Mesendoderm (in vitro differentiated cells): ENCODE data around the gene FAIM2.

Source experiments
- DNase-seq: peaks from one replicate; pipeline ENCODE4 v3.0.0; 2013
- H2AK5ac ChIP-seq: 2 replicates; pipeline ENCODE4 v1.6.1; 2013; ENCODE audit warnings: low read length, inconsistent platforms
- H2BK120ac ChIP-seq: 2 replicates; pipeline ENCODE4 v1.6.1; 2013; ENCODE audit warnings: low read depth, mild to moderate bottlenecking, low read length, moderate library complexity, mixed read lengths
- H2BK15ac ChIP-seq: replicated peaks from 2 replicates; pipeline ENCODE4 v1.6.1; 2013; ENCODE audit warnings: low read depth, mild to moderate bottlenecking, moderate library complexity
- H2BK5ac ChIP-seq: 2 replicates; pipeline ENCODE4 v1.6.1; 2013; ENCODE audit warnings: low read length, inconsistent platforms
- H3K18ac ChIP-seq: 2 replicates; pipeline ENCODE4 v1.6.1; 2013; ENCODE audit warnings: mild to moderate bottlenecking, low read length, mixed read lengths
- H3K23ac ChIP-seq: one replicate; pipeline ENCODE4 v1.6.1; 2013; ENCODE audit warnings: low read length
- H3K27ac ChIP-seq: 2 replicates; pipeline ENCODE4 v1.5.1; 2013; ENCODE audit warnings: low read depth, mild to moderate bottlenecking, inconsistent platforms, low read length, moderate library complexity
- H3K27me3 ChIP-seq: 2 replicates; pipeline ENCODE4 v1.6.1; 2013; ENCODE audit warnings: low read length, control low read depth, mild to moderate bottlenecking, inconsistent platforms; ENCODE audit not compliant: insufficient read depth, poor library complexity
- H3K36me3 ChIP-seq: 2 replicates; pipeline ENCODE4 v1.6.1; 2013; ENCODE audit warnings: low read length, inconsistent platforms; ENCODE audit not compliant: control insufficient read depth, insufficient read depth
- H3K4ac ChIP-seq: one replicate; pipeline ENCODE4 v1.6.1; 2013; ENCODE audit warnings: low read depth, mild to moderate bottlenecking, low read length, moderate library complexity
- H3K4me1 ChIP-seq: 2 replicates; pipeline ENCODE4 v1.6.1; 2013; ENCODE audit warnings: low read depth, low read length, inconsistent platforms; ENCODE audit not compliant: control insufficient read depth
- H3K4me2 ChIP-seq: 2 replicates; pipeline ENCODE4 v1.6.1; 2013; ENCODE audit warnings: low read length
- H3K4me3 ChIP-seq: 2 replicates; pipeline ENCODE4 v1.5.1; 2013; ENCODE audit warnings: mild to moderate bottlenecking, low read length
- H3K56ac ChIP-seq: one replicate; pipeline ENCODE4 v1.6.1; 2013; ENCODE audit warnings: low read length
- H3K79me1 ChIP-seq: 2 replicates; pipeline ENCODE4 v1.6.1; 2013; ENCODE audit warnings: low read length, inconsistent platforms
- H3K79me2 ChIP-seq: 2 replicates; pipeline ENCODE4 v1.6.1; 2013; ENCODE audit warnings: mild to moderate bottlenecking, low read length; ENCODE audit not compliant: control insufficient read depth, insufficient read depth
- H3K9ac ChIP-seq: 2 replicates; pipeline ENCODE4 v1.6.1; 2013; ENCODE audit warnings: low read length, inconsistent platforms
- H4K5ac ChIP-seq: one replicate; pipeline ENCODE4 v1.6.1; 2013; ENCODE audit warnings: low read length
- H4K8ac ChIP-seq: one replicate; pipeline ENCODE4 v1.6.1; 2013; ENCODE audit warnings: low read depth, mild to moderate bottlenecking, control low read depth, low read length, moderate library complexity
- WGBS: extraction: QIAGEN DNeasy Blood & Tissue Kit; methylation state at CpG from one replicate; pipeline ENCODE4 v1.1.7; 2013; ENCODE audit warnings: low lambda C conversion rate, missing lambda C conversion rate; ENCODE audit not compliant: insufficient coverage; ENCODE audit errors: extremely low coverage; 5-methylcytosine and 5-hydroxymethylcytosine counted together

The FAIM2 gene

DNA sequence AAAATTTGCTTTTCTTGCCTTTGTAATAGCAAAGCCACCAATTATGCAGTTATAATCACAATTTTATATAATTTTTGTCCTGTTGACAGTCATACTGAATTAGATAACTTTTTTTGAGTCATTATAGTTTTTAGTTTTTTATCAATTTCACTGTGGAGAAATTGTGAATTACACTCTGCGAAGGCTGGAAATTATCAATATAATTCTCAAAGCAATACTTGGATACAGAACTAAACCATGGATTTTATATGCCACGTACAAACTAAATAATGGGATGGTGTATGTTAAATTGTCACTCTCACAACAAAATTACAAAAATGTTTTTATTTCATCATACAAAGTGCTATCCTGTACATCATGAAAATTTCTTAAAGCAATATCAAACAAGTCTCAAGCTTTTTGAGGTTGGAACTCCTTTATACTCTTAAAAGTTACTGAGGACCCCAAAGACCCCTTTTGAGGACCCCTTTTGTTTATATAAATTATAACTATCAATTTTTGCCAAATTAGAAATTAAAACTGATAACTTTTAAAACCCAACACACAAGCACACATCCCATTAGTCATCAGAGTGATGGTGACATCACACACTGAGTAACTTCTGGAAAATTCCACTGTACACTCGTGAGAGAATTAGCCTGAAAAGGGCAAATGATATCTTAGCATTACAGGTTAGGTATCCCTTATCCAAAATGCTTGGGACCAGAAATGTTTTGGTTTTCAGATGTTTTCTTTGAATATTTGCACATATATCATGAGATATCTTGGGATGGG, 27.0 kb upstream of the FAIM2 start:
- no peaks in the 10 kb centered on the region for H3K79me1 ChIP-seq
- H2AK5ac ChIP-seq: no peak overlapping the region
- no peak overlapping the region for H3K4me3 ChIP-seq
- H3K27me3 ChIP-seq: no peaks in the 10 kb centered on the region
- no peak overlapping the region for H3K18ac ChIP-seq
- H3K23ac ChIP-seq: no peak overlapping the region
- no peaks in the 10 kb centered on the region for H3K79me2 ChIP-seq
- H2BK5ac ChIP-seq: no peak overlapping the region
- H3K27ac ChIP-seq: no peak overlapping the region
- H3K4me1 ChIP-seq: no peaks in the 10 kb centered on the region
- H2BK15ac ChIP-seq: no peak overlapping the region
- no peaks in the 10 kb centered on the region for H3K36me3 ChIP-seq
- H4K8ac ChIP-seq: no peak overlapping the region
- WGBS: no CpG with 5 or more reads among the region's 3 CpGs
- H3K4me2 ChIP-seq: no peak overlapping the region
- H3K4ac ChIP-seq: no peak overlapping the region
- no peak for DNase-seq
- no peak overlapping the region for H3K9ac ChIP-seq
- no peak overlapping the region for H3K56ac ChIP-seq
- H4K5ac ChIP-seq: no peak overlapping the region
- H2BK120ac ChIP-seq: no peak overlapping the region

DNA sequence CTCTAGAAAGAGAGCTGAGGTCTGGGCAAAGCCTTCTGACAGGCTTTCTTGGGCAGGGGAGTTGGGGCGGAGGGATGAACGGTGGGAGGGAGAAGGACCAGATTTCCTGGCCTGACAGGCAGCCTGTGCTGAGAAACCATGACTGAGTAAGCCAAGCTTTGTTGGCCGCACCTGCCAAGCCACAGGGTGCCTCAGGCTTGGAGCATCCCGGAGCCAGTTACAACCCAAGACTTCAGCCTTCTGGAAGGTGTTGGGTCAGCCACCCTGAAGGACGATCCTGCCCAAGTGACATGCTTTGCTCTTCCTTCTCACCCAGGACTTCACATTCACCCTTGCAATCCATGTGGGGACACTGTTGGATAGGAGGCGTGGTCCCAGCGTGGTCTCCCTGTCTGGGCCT, 25.9 kb upstream of the FAIM2 start:
- H3K79me2 ChIP-seq: no peaks in the 10 kb centered on the region
- H3K4ac ChIP-seq: no peak overlapping the region
- H4K8ac ChIP-seq: no peak overlapping the region
- no peak overlapping the region for H3K56ac ChIP-seq
- H3K36me3 ChIP-seq: no peaks in the 10 kb centered on the region
- H2BK120ac ChIP-seq: no peak overlapping the region
- DNase-seq: no peak
- no peak overlapping the region for H3K23ac ChIP-seq
- H2BK15ac ChIP-seq: no peak overlapping the region
- WGBS: no CpG with 5 or more reads among the region's 7 CpGs
- no peak overlapping the region for H3K4me2 ChIP-seq
- no peaks in the 10 kb centered on the region for H3K79me1 ChIP-seq
- H3K27me3 ChIP-seq: no peaks in the 10 kb centered on the region
- H3K4me3 ChIP-seq: no peak overlapping the region
- no peak overlapping the region for H3K27ac ChIP-seq
- no peak overlapping the region for H4K5ac ChIP-seq
- no peak overlapping the region for H2BK5ac ChIP-seq
- no peaks in the 10 kb centered on the region for H3K4me1 ChIP-seq
- no peak overlapping the region for H2AK5ac ChIP-seq
- H3K18ac ChIP-seq: no peak overlapping the region
- H3K9ac ChIP-seq: no peak overlapping the region

DNA sequence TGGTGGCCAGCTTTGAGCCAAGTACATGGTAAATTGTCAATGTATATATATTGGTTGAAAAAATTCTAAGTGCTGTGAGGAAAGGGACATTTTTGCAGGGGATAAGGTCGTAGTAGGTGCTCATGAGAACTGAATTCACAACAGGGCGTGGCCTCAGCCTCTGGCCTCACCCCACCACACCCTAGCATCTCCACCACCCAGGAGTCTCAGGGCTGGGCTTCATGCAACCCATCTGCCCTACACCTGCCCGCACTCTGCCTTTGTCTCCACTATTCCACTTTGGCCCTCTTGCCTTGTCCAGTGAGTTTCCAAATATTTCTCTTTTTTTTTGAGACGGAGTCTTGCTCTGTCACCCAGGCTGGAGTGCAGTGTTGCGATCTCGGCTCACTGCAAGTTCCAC, 24.8 kb upstream of the FAIM2 start:
- Histone ChIP-seq H3K18ac (no peak overlapping the region), H3K4me1 (no peaks in the 10 kb centered on the region), H3K4ac (no peak overlapping the region), H2BK5ac (no peak overlapping the region), H2BK15ac (no peak overlapping the region), H3K56ac (no peak overlapping the region), H2AK5ac (no peak overlapping the region), H3K9ac (no peak overlapping the region), H3K27me3 (no peaks in the 10 kb centered on the region), H4K5ac (no peak overlapping the region), H3K4me3 (no peak overlapping the region), H3K79me2 (no peaks in the 10 kb centered on the region), H3K79me1 (no peaks in the 10 kb centered on the region), H4K8ac (no peak overlapping the region), H3K27ac (no peak overlapping the region), H3K23ac (no peak overlapping the region), H2BK120ac (no peak overlapping the region), H3K4me2 (no peak overlapping the region), H3K36me3 (no peaks in the 10 kb centered on the region)
- no CpG with 5 or more reads among the region's 6 CpGs for WGBS
- no peak for DNase-seq

DNA sequence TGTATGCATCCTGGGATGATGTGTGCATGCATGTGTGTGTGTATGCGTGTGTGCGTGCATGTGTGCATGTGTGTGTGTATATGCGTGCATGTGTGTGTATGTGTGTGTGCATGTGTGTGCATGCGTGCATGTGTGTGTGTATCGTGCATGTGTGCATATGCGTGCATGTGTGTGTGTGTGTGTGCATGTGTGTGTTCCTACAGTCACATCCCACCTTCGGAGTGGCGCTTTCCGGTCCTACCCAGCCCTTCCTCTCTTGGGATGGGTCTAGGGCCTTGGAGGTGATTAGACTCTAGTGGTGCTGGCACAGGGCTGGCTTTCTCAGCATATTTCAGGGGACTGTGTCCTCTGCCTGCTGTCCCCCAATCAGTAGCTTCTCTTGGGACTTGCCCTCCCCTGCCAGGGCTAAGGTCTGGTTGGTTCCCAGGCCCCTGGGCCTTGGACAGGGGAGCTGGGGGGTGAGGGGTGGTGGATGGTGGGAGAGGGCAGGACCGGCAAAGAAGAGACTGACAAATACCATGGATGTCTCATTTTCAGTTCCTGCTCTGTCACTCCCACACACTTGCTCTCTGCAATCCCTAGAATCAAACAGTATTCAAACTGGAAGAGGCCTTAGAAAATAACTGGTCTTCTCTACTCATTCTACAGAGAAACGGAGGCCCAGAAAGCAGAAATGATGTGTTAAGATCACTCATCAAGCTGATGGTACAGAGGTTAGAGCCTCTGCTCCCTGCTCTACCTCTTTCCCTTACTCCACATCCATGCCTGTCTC, 21.9 kb upstream of the FAIM2 start:
- no CpG with 5 or more reads among the region's 11 CpGs for WGBS
- Histone ChIP-seq H3K9ac (no peak overlapping the region), H3K4me3 (no peak overlapping the region)

DNA sequence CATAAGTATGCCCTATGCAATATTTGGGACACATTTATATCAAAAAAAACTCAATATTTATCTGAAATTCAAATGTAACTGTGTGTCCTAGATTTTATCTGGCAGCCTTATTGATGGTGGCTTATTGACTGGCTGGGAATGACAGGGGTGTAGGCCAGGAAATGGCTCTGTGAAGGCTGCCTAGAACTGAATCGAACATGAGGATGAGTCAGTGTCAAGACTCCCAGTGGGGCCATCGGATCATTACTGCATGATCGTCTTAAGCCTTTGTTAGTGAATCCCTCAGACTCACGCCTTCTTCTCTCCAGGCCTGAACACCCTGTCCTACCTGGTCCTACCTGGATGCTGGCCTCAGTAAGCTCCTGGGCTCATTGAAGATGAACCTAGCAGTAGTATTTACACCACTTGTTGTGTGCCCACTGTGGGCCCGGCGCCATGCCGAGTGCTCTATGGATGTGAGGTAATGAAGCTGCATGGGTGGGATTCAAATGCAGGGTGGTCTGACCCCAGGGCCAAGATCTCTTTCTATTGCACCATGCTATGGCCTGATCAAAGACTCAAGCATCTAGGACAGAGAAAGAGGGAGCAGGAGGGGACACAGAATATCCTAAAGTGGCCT, 21.0 kb upstream of the FAIM2 start:
- H2BK120ac ChIP-seq: no peak overlapping the region
- no CpG with 5 or more reads among the region's 7 CpGs for WGBS
- no peak overlapping the region for H2BK5ac ChIP-seq
- H2BK15ac ChIP-seq: no peak overlapping the region
- no peak overlapping the region for H3K4me3 ChIP-seq
- no peak for DNase-seq
- no peak overlapping the region for H3K27ac ChIP-seq
- no peaks in the 10 kb centered on the region for H3K36me3 ChIP-seq
- no peaks in the 10 kb centered on the region for H3K79me2 ChIP-seq
- no peak overlapping the region for H3K4ac ChIP-seq
- H3K56ac ChIP-seq: no peak overlapping the region
- no peak overlapping the region for H3K18ac ChIP-seq
- H3K23ac ChIP-seq: no peak overlapping the region
- no peaks in the 10 kb centered on the region for H3K4me1 ChIP-seq
- no peak overlapping the region for H2AK5ac ChIP-seq
- no peak overlapping the region for H4K5ac ChIP-seq
- no peak overlapping the region for H4K8ac ChIP-seq
- H3K79me1 ChIP-seq: no peaks in the 10 kb centered on the region
- H3K9ac ChIP-seq: no peak overlapping the region
- H3K4me2 ChIP-seq: no peak overlapping the region
- no peaks in the 10 kb centered on the region for H3K27me3 ChIP-seq

More for the DNA sequence above, 21.9 kb upstream of the FAIM2 start:
- Histone ChIP-seq H3K56ac (no peak overlapping the region), H2AK5ac (no peak overlapping the region), H2BK5ac (no peak overlapping the region), H3K79me2 (no peaks in the 10 kb centered on the region), H3K27ac (no peak overlapping the region), H2BK120ac (no peak overlapping the region), H4K8ac (no peak overlapping the region), H3K4me1 (no peaks in the 10 kb centered on the region), H4K5ac (no peak overlapping the region), H3K4me2 (no peak overlapping the region), H3K79me1 (no peaks in the 10 kb centered on the region), H3K36me3 (no peaks in the 10 kb centered on the region), H3K23ac (no peak overlapping the region), H2BK15ac (no peak overlapping the region), H3K18ac (no peak overlapping the region), H3K4ac (no peak overlapping the region), H3K27me3 (no peaks in the 10 kb centered on the region)
- DNase-seq: no peak
